ENCODE measurements around the gene YLPM1. TPM values are rescaled to one million over a fixed set of nuclear protein-coding genes. Genes with fewer than 3 reads are reported as not detected.

Gene YLPM1
- total RNA-seq, 1 experiment from 2014 or later, result 91.2 TPM

- ChIA-PET POLR2A (ENCODE audit: low non-redundant PET) (no interaction called here), CTCF (no interaction called here)
- intact Hi-C loops (cut with micrococcal nuclease; ENCODE audit: unreplicated experiment), result loop anchor here (5.0 kb wide), 2 partner anchors 224 to 439 kb away; no protein-coding TSS in a partner anchor
Observed at GRCh38 chr14:74863274-74863673, 100.2 kb downstream of the YLPM1 start.

GRCh38 chr14:74864198-74864597 lies 101.1 kb downstream of the YLPM1 start:
- Histone ChIP-seq H3K9me3 (ENCODE audit: low read depth, low read length, poor library complexity, severe bottlenecking) (no peaks in the 10 kb centered on the region), H3K27ac (ENCODE audit: low read depth, low read length, poor library complexity, severe bottlenecking) (no peak overlapping the region), H3K36me3 (ENCODE audit: insufficient read depth, low read length, poor library complexity, severe bottlenecking) (no peaks in the 10 kb centered on the region), H3K4me3 (ENCODE audit: low read depth, low read length, poor library complexity, severe bottlenecking) (no peak overlapping the region), H3K27me3 (replicated peaks; ENCODE audit: insufficient read depth, low read depth, low read length, poor library complexity) (no peaks in the 10 kb centered on the region), H3K4me1 (ENCODE audit: insufficient read depth, low read length, poor library complexity, severe bottlenecking) (peaks cover 4% of the 10 kb centered on the region)
- BruUV-seq (replicated peaks), result no TSS peak
- intact Hi-C loops (cut with micrococcal nuclease; ENCODE audit: unreplicated experiment), result loop anchor here (5.0 kb wide), 2 partner anchors 223 to 438 kb away; no protein-coding TSS in a partner anchor
- CTCF ChIA-PET, result interaction anchor here (0.6 to 0.7 kb wide), 3 partner anchors 8 to 41 kb away, joined by 3 to 7 read pairs (median 6); no protein-coding TSS in a partner anchor
- no peak for DNase-seq (ENCODE audit: low spot score)
- POLR2A ChIA-PET (ENCODE audit: low non-redundant PET), result no interaction called here
- TF ChIP-seq EZH2 (IDR thresholded peaks at IDR 0.05; ENCODE audit: borderline replicate concordance, low read depth, low read length, poor library complexity, severe bottlenecking) (no peak), CTCF (conservative IDR thresholded peaks at IDR 0.05; ENCODE audit: low read depth, low read length) (no peak)

More at GRCh38 chr14:74863274-74863673, 100.2 kb downstream of the YLPM1 start:
- H3K36me3 ChIP-seq (ENCODE audit: insufficient read depth, low read length, poor library complexity, severe bottlenecking), result no peaks in the 10 kb centered on the region
- no TSS peak for BruUV-seq (replicated peaks)
- no peaks in the 10 kb centered on the region for H3K27me3 ChIP-seq (replicated peaks; ENCODE audit: insufficient read depth, low read depth, low read length, poor library complexity)
- no peaks in the 10 kb centered on the region for H3K9me3 ChIP-seq (ENCODE audit: low read depth, low read length, poor library complexity, severe bottlenecking)
- H3K27ac ChIP-seq (ENCODE audit: low read depth, low read length, poor library complexity, severe bottlenecking), result no peak overlapping the region
- TF ChIP-seq EZH2 (IDR thresholded peaks at IDR 0.05; ENCODE audit: borderline replicate concordance, low read depth, low read length, poor library complexity, severe bottlenecking) (no peak), CTCF (conservative IDR thresholded peaks at IDR 0.05; ENCODE audit: low read depth, low read length) (no peak)
- no peak for DNase-seq (ENCODE audit: low spot score)
- no peak overlapping the region for H3K4me3 ChIP-seq (ENCODE audit: low read depth, low read length, poor library complexity, severe bottlenecking)
- peaks cover 4% of the 10 kb centered on the region for H3K4me1 ChIP-seq (ENCODE audit: insufficient read depth, low read length, poor library complexity, severe bottlenecking)

- intact Hi-C loops (cut with micrococcal nuclease; ENCODE audit: unreplicated experiment), result no loop called here
- POLR2A ChIA-PET (ENCODE audit: low non-redundant PET), result no interaction called here
Observed at GRCh38 chr14:74865156-74865555, 102.0 kb downstream of the YLPM1 start.

More at GRCh38 chr14:74865156-74865555, 102.0 kb downstream of the YLPM1 start:
- peaks cover 4% of the 10 kb centered on the region for H3K4me1 ChIP-seq (ENCODE audit: insufficient read depth, low read length, poor library complexity, severe bottlenecking)
- BruUV-seq (replicated peaks), result no TSS peak
- no peak overlapping the region for H3K27ac ChIP-seq (ENCODE audit: low read depth, low read length, poor library complexity, severe bottlenecking)
- no peaks in the 10 kb centered on the region for H3K36me3 ChIP-seq (ENCODE audit: insufficient read depth, low read length, poor library complexity, severe bottlenecking)
- H3K9me3 ChIP-seq (ENCODE audit: low read depth, low read length, poor library complexity, severe bottlenecking), result no peaks in the 10 kb centered on the region
- CTCF ChIA-PET, result no interaction called here
- no peaks in the 10 kb centered on the region for H3K27me3 ChIP-seq (replicated peaks; ENCODE audit: insufficient read depth, low read depth, low read length, poor library complexity)
- no peak overlapping the region for H3K4me3 ChIP-seq (ENCODE audit: low read depth, low read length, poor library complexity, severe bottlenecking)
- no peak for TF ChIP-seq CTCF (conservative IDR thresholded peaks at IDR 0.05; ENCODE audit: low read depth, low read length)
- TF ChIP-seq EZH2 (IDR thresholded peaks at IDR 0.05; ENCODE audit: borderline replicate concordance, low read depth, low read length, poor library complexity, severe bottlenecking), result no peak
- DNase-seq (ENCODE audit: low spot score), result no peak

Measured in A673 (cell line).